H9 (cell line): Measurements from ENCODE around the gene RASSF8. TPM values are rescaled to one million over a fixed set of nuclear protein-coding genes. Genes with fewer than 3 reads are reported as not detected.

Experiments used
- DNase-seq: peaks from one replicate; pipeline ENCODE4 v3.0.0-alpha.2; 2017
- H2AFZ ChIP-seq: one replicate; pipeline ENCODE4 v1.6.1; 2013; ENCODE audit warnings: mild to moderate bottlenecking, low read length, control low read depth, moderate library complexity
- H2AK5ac ChIP-seq: 2 replicates; pipeline ENCODE4 v1.6.1; 2013; ENCODE audit warnings: low read length, control low read depth, mixed read lengths; ENCODE audit not compliant: insufficient read length
- H2BK120ac ChIP-seq: one replicate; pipeline ENCODE4 v1.6.1; 2013; ENCODE audit warnings: low read depth, mild to moderate bottlenecking, low read length, control low read depth, inconsistent platforms; ENCODE audit not compliant: poor library complexity, severe bottlenecking
- H2BK12ac ChIP-seq: 2 replicates; pipeline ENCODE4 v1.6.1; 2013; ENCODE audit warnings: low read length, control low read depth, mixed read lengths, low read depth; ENCODE audit not compliant: insufficient read length
- H2BK15ac ChIP-seq: 2 replicates; pipeline ENCODE4 v1.6.1; 2013; ENCODE audit warnings: low read depth, low read length, control low read depth
- H2BK20ac ChIP-seq: one replicate; pipeline ENCODE4 v1.6.1; 2013; ENCODE audit warnings: low read depth, mild to moderate bottlenecking, low read length, control low read depth, inconsistent platforms; ENCODE audit not compliant: poor library complexity, severe bottlenecking
- H2BK5ac ChIP-seq: 2 replicates; pipeline ENCODE4 v1.6.1; 2013; ENCODE audit warnings: low read length, control low read depth, mixed read lengths; ENCODE audit not compliant: insufficient read length
- H3K14ac ChIP-seq: 2 replicates; pipeline ENCODE4 v1.6.1; 2013; ENCODE audit warnings: low read length, control low read depth; ENCODE audit not compliant: insufficient read depth
- H3K18ac ChIP-seq: 2 replicates; pipeline ENCODE4 v1.6.1; 2013; ENCODE audit warnings: low read depth, mild to moderate bottlenecking, mixed read lengths, low read length, control low read depth; ENCODE audit not compliant: insufficient read length
- H3K23ac ChIP-seq: 2 replicates; pipeline ENCODE4 v1.6.1; 2013; ENCODE audit warnings: low read length, control low read depth, mixed read lengths, low read depth; ENCODE audit not compliant: insufficient read length
- H3K23me2 ChIP-seq: 2 replicates; pipeline ENCODE4 v1.6.1; 2013; ENCODE audit warnings: low read depth, mild to moderate bottlenecking, mixed read lengths, low read length, control low read depth; ENCODE audit not compliant: insufficient read length, poor library complexity, severe bottlenecking
- H3K27ac ChIP-seq: 2 replicates; pipeline ENCODE4 v1.5.1; 2013; ENCODE audit warnings: low read length, control low read depth, mixed read lengths, low read depth; ENCODE audit not compliant: insufficient read length
- H3K27me3 ChIP-seq: 2 replicates; pipeline ENCODE4 v1.6.1; 2013; ENCODE audit warnings: low read length, control low read depth, inconsistent platforms; ENCODE audit not compliant: insufficient read depth
- H3K4ac ChIP-seq: 2 replicates; pipeline ENCODE4 v1.6.1; 2013; ENCODE audit warnings: low read depth, mild to moderate bottlenecking, control low read depth, inconsistent platforms, low read length, moderate library complexity
- H3K4me1 ChIP-seq: 2 replicates; pipeline ENCODE4 v1.6.1; 2013; ENCODE audit warnings: low read length, control low read depth, inconsistent platforms; ENCODE audit not compliant: insufficient read depth
- H3K4me2 ChIP-seq: 2 replicates; pipeline ENCODE4 v1.6.1; 2013; ENCODE audit warnings: low read length, control low read depth, mixed read lengths; ENCODE audit not compliant: insufficient read length, insufficient read depth
- H3K56ac ChIP-seq: 2 replicates; pipeline ENCODE4 v1.6.1; 2013; ENCODE audit warnings: low read depth, mild to moderate bottlenecking, mixed read lengths, low read length, control low read depth; ENCODE audit not compliant: insufficient read length
- H3K79me1 ChIP-seq: 2 replicates; pipeline ENCODE4 v1.6.1; 2013; ENCODE audit warnings: low read depth, mild to moderate bottlenecking, moderate library complexity, low read length, control low read depth, inconsistent platforms; ENCODE audit not compliant: insufficient read depth, poor library complexity, severe bottlenecking
- H3K79me2 ChIP-seq: 2 replicates; pipeline ENCODE4 v1.6.1; 2013; ENCODE audit warnings: low read length, control low read depth, inconsistent platforms; ENCODE audit not compliant: insufficient read depth
- H3K9ac ChIP-seq: 2 replicates; pipeline ENCODE4 v1.6.1; 2013; ENCODE audit warnings: low read length, control low read depth, mixed read lengths; ENCODE audit not compliant: insufficient read length; ENCODE audit errors: extremely low read depth
- H3K9me3 ChIP-seq: one replicate; pipeline ENCODE4 v1.6.1; 2013; ENCODE audit warnings: low read depth, low read length, inconsistent platforms; ENCODE audit not compliant: control insufficient read depth
- H3T11ph ChIP-seq: one replicate; pipeline ENCODE4 v1.6.1; 2013; ENCODE audit warnings: mild to moderate bottlenecking, low read length, control low read depth, inconsistent platforms
- H4K20me1 ChIP-seq: one replicate; pipeline ENCODE4 v1.6.1; 2013; ENCODE audit not compliant: control insufficient read depth, insufficient read length, insufficient read depth
- H4K5ac ChIP-seq: 2 replicates; pipeline ENCODE4 v1.6.1; 2013; ENCODE audit warnings: low read depth, mild to moderate bottlenecking, mixed read lengths, low read length, control low read depth; ENCODE audit not compliant: insufficient read length
- H4K8ac ChIP-seq: replicated peaks from 2 replicates; pipeline ENCODE4 v1.6.1; 2013; ENCODE audit warnings: low read length, control low read depth, mixed read lengths, low read depth; ENCODE audit not compliant: insufficient read length
- H4K91ac ChIP-seq: 2 replicates; pipeline ENCODE4 v1.6.1; 2013; ENCODE audit warnings: low read depth, mild to moderate bottlenecking, moderate library complexity, mixed read lengths, low read length, control low read depth; ENCODE audit not compliant: insufficient read length
- H3K27ac Mint-ChIP-seq, 3 experiments: 2 replicates in 2 of 3; 3 replicates in 1 of 3; pipeline ENCODE4 v1.8.0; 2020 to 2021; ENCODE audit warnings: mixed read lengths in 3 of 3, mild to moderate bottlenecking in 1 of 3, moderate library complexity in 1 of 3
- H3K27me3 Mint-ChIP-seq: 2 replicates; pipeline ENCODE4 v1.8.0; 2021; ENCODE audit warnings: low read depth, mild to moderate bottlenecking, moderate library complexity, mixed read lengths
- H3K36me3 Mint-ChIP-seq, 3 experiments: 2 replicates in 2 of 3; 3 replicates in 1 of 3; pipeline ENCODE4 v1.8.0; 2020 to 2021; ENCODE audit warnings: low read depth in 3 of 3, mixed read lengths in 3 of 3; ENCODE audit not compliant: insufficient read depth in 1 of 3
- H3K4me1 Mint-ChIP-seq, 2 experiments: 2 replicates each; pipeline ENCODE4 v1.8.0; 2020; ENCODE audit warnings: mixed read lengths in 2 of 2
- H3K4me3 Mint-ChIP-seq, 2 experiments: 2 replicates in 1 of 2; 3 replicates in 1 of 2; pipeline ENCODE4 v1.8.0; 2020 to 2021; ENCODE audit warnings: mild to moderate bottlenecking in 2 of 2, mixed read lengths in 2 of 2, moderate library complexity in 1 of 2
- H3K9me3 Mint-ChIP-seq, 2 experiments: 2 replicates in 1 of 2; 3 replicates in 1 of 2; pipeline ENCODE4 v1.8.0; 2020; ENCODE audit warnings: mild to moderate bottlenecking in 2 of 2, mixed read lengths in 2 of 2, moderate library complexity in 1 of 2
- CTCF ChIP-seq: fragments of 200-600 bp; sonication (generic); conservative IDR thresholded peaks from 3 replicates; pipeline ENCODE4 v1.8.0; 2021; ENCODE audit warnings: antibody characterized with exemption, mild to moderate bottlenecking
- WGBS: extraction: QIAGEN DNeasy Blood & Tissue Kit; methylation state at CpG from one replicate; pipeline ENCODE4 v1.1.7; 2013; ENCODE audit warnings: missing lambda C conversion rate, low lambda C conversion rate, mixed read lengths; ENCODE audit not compliant: insufficient read length; ENCODE audit errors: extremely low coverage; 5-methylcytosine and 5-hydroxymethylcytosine counted together
- total RNA-seq: library from RNA; stranded (reverse); gene quantifications from 2 replicates; pipeline ENCODE4 v1.2.1, GENCODE V29; 2021

The RASSF8 gene
- total RNA-seq, 1 experiment from 2014 or later, result 38.8 TPM

DNA sequence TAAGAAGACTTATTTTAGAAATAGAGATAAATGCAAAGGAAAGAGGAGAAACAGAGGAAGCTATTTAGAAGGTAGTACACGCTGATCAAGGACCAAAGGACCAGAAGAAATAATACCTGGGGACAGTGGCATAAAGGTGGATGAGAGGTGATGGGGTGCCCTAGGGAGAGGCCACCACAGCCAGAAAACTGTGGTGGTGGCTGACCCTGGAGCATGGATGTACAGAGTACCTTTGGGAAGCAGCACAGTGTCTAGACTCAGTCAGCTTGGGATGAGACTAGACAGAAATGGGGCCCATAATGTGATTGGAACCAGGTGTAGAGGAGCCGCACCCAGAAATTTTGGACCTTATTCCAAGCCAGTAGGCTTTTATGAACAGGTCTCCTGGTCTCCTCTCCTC, 17.2 kb downstream of the RASSF8 start:
- H3K4me1 Mint-ChIP-seq, result peaks cover 42 to 43% of the 10 kb centered on the region in 2 experiments
- no peaks in the 10 kb centered on the region for H3K27me3 ChIP-seq
- H3K4me2 ChIP-seq, result no peak overlapping the region
- DNase-seq, result no peak
- no peak overlapping the region for H4K8ac ChIP-seq
- peaks cover 7% of the 10 kb centered on the region; the same call in 1 of the 2 replicates for H3K4me1 ChIP-seq
- no peaks in the 10 kb centered on the region for H3K9me3 Mint-ChIP-seq
- H3K9me3 ChIP-seq, result no peaks in the 10 kb centered on the region
- no peak overlapping the region for H2BK15ac ChIP-seq
- no peak overlapping the region for H4K91ac ChIP-seq
- peaks cover 15% of the 10 kb centered on the region; the same call in 1 of the 2 replicates for H3K79me2 ChIP-seq
- no peak overlapping the region for H3K56ac ChIP-seq
- H3K27ac ChIP-seq, result no peak overlapping the region
- H2BK12ac ChIP-seq, result no peak overlapping the region
- H2AK5ac ChIP-seq, result no peak overlapping the region
- no peak overlapping the region for H3T11ph ChIP-seq
- no peak overlapping the region for H3K4me3 Mint-ChIP-seq
- H2BK120ac ChIP-seq, result no peak overlapping the region
- no peak for TF ChIP-seq CTCF
- H2BK5ac ChIP-seq, result no peak overlapping the region
- no peak overlapping the region for H3K23ac ChIP-seq
- no peak overlapping the region for H3K9ac ChIP-seq
- H2BK20ac ChIP-seq, result no peak overlapping the region
- no peaks in the 10 kb centered on the region for H3K36me3 Mint-ChIP-seq
- H2AFZ ChIP-seq, result no peak overlapping the region
- no peaks in the 10 kb centered on the region for H3K27me3 Mint-ChIP-seq
- H3K79me1 ChIP-seq, result peaks cover 4% of the 10 kb centered on the region
- H3K23me2 ChIP-seq, result no peaks in the 10 kb centered on the region
- H3K18ac ChIP-seq, result no peak overlapping the region
- WGBS, result no CpG with 5 or more reads among the region's 2 CpGs
- H3K4ac ChIP-seq, result no peak overlapping the region
- H3K27ac Mint-ChIP-seq, result no peak overlapping the region
- no peak overlapping the region for H3K14ac ChIP-seq
- H4K20me1 ChIP-seq, result no peaks in the 10 kb centered on the region
- no peak overlapping the region for H4K5ac ChIP-seq
